Measurements from ENCODE around the gene PLCB2.
A peak's percentile ranks its signal among the peaks of the same experiment; 100 is the strongest.

The PLCB2 gene

DNA sequence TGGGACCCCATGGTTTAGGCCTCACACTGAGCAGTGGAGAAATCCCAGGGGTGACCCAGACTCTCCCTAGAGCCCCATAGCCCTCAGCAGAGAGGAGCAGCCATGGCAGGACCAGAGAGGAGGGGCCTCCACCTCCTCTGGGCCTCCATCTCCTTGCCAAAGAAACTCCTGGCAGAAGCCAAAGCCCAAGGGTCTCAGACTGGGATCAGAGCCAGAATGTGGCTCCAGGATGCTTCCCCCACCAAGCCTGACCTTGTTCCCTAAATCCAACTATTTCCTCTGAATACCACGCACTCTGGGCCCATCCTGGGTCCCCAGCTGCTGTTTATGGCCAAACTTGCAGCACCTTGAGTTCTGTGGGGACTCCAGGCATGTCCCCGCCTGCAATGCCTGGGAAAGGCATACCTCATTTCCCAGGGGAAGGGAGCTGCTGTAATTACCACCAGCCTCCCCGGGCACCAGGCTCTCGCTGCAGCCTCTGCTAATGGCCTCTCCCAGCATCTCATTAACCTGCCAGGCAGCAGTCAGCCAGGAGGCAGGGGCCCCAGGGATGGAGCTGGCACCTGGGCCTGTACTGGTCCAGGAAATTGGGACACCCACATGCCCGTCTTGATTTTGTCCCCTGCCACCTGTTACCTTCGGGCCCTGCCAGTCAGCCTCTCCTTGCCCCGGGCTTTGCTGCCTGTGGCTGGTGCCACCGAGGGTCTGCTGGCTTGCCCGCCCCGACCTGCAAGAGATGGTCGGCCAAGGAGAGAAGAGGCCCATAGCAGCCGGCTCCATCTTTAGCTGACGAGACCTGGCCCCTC lies 28.4 kb upstream of the PLCB2 start:
- TF ChIP-seq, protein P1, sequence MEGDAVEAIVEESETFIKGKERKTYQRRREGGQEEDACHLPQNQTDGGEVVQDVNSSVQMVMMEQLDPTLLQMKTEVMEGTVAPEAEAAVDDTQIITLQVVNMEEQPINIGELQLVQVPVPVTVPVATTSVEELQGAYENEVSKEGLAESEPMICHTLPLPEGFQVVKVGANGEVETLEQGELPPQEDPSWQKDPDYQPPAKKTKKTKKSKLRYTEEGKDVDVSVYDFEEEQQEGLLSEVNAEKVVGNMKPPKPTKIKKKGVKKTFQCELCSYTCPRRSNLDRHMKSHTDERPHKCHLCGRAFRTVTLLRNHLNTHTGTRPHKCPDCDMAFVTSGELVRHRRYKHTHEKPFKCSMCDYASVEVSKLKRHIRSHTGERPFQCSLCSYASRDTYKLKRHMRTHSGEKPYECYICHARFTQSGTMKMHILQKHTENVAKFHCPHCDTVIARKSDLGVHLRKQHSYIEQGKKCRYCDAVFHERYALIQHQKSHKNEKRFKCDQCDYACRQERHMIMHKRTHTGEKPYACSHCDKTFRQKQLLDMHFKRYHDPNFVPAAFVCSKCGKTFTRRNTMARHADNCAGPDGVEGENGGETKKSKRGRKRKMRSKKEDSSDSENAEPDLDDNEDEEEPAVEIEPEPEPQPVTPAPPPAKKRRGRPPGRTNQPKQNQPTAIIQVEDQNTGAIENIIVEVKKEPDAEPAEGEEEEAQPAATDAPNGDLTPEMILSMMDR (conservative IDR thresholded peaks at IDR 0.05; ENCODE audit: control insufficient read depth, insufficient read depth, low read depth, low read length), result no peak
- no peak for DNase-seq (ENCODE audit: low read depth)
- H3K4me3 ChIP-seq (ENCODE audit: control insufficient read depth, low read depth, low read length), result no peak overlapping the region

- no peak overlapping the region for H3K4me3 ChIP-seq (ENCODE audit: control insufficient read depth, low read depth, low read length)
- TF ChIP-seq, protein P1 (conservative IDR thresholded peaks at IDR 0.05; ENCODE audit: control insufficient read depth, insufficient read depth, low read depth, low read length), result no peak
- no peak for DNase-seq (ENCODE audit: low read depth)
These were observed 27.4 kb upstream of the PLCB2 start for GRCh38 chr15:40334941-40335795.

DNA sequence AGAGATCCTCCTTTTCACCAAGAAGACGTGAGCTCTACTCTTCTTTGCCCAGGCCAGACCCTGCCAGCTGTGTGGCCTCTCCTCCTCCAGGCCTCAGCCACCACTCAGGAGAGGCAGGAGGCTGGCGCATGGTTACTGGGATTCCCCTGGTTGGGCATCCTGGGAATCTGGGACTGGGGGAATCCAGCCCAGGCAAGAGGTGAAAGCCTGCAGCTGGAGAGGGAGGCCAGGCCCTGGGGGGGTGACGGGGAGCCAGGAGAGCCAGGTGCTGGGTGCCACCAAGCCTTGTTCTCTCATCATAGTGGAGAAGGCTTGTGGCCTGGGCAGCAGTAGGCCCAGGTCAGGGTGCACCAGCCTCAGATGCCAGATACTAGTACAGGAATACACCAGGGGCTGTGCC lies 26.8 kb upstream of the PLCB2 start:
- no peak overlapping the region for H3K4me3 ChIP-seq (ENCODE audit: control insufficient read depth, low read depth, low read length)
- TF ChIP-seq, protein P1 (conservative IDR thresholded peaks at IDR 0.05; ENCODE audit: control insufficient read depth, insufficient read depth, low read depth, low read length), result no peak
- no peak for DNase-seq (ENCODE audit: low read depth)

DNA sequence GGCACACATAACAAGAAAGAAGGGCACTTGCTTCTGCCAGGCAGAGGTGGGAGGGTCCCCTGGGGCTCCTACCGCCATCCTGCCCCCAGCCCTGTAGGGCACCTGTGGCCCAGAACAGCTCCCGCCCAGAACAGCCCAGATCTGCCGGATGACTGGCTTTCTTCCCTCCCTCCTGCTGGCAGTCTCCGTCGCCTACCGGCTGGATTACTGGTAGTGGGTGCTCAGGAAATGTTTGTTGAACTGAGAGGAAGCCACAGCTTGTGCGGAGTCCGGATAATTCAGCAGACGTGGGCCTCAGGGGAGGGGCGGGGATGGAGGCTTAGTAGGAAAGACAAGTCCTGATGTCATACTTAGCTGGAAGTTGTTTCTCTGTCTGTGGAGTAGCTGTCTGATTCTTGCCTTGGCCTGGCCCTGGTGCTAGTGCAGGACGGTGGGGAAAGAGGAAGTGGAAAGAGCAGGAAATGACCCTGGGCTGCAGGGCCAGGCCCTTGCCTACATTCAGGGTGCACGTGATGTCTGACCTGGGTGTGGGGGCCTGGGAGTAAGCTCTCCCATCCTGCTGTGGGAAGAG lies 26.3 kb upstream of the PLCB2 start:
- peak; percentile 39 for DNase-seq (ENCODE audit: low read depth)
- H3K4me3 ChIP-seq (ENCODE audit: control insufficient read depth, low read depth, low read length), result no peak overlapping the region
- TF ChIP-seq, protein P1 (conservative IDR thresholded peaks at IDR 0.05; ENCODE audit: control insufficient read depth, insufficient read depth, low read depth, low read length), result no peak

- TF ChIP-seq, protein P1 (conservative IDR thresholded peaks at IDR 0.05; ENCODE audit: control insufficient read depth, insufficient read depth, low read depth, low read length), result no peak
- DNase-seq (ENCODE audit: low read depth), result no peak
- H3K4me3 ChIP-seq (ENCODE audit: control insufficient read depth, low read depth, low read length), result no peak overlapping the region
These were observed 24.5 kb upstream of the PLCB2 start for GRCh38 chr15:40332113-40332781.

DNA sequence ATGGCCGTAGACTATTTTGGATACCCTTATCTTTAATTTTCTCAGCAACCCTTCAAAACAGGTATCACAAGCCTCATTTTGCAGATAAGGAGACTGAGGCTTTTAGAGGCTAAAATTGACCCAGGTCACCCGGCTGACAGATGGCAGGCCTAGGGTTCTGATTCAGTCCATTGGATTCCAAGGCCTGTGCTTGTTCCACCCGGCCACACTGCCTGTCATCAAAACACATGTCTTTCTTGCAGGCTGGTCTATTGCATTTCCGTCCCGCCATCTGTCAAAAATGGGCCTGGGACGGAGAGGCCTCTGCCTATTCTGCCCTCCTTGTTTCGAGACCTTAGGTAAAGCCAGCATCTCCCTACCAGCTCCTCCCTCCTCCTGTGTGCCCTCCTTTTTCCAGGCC lies 23.9 kb upstream of the PLCB2 start:
- TF ChIP-seq, protein P1 (conservative IDR thresholded peaks at IDR 0.05; ENCODE audit: control insufficient read depth, insufficient read depth, low read depth, low read length), result no peak
- no peak for DNase-seq (ENCODE audit: low read depth)
- no peak overlapping the region for H3K4me3 ChIP-seq (ENCODE audit: control insufficient read depth, low read depth, low read length)

All from fibroblast of mammary gland (primary cell).